ENCODE results near the gene IGLL1.
A peak's percentile ranks its signal among the peaks of the same experiment; 100 is the strongest.
"Not testable (repeated sequence)": the region's sequence is repeated elsewhere in the genome, so short reads cannot be mapped to it uniquely, and the experiment has no call there.

IGLL1 gene

GRCh38 chr22:23564276-23564675 lies 15.8 kb downstream of the IGLL1 start:
- DNase-seq: no peak

- no peak for DNase-seq
Measured at GRCh38 chr22:23563111-23563510, 17.0 kb downstream of the IGLL1 start.

- DNase-seq: no peak
Measured at GRCh38 chr22:23562186-23562585, 17.9 kb downstream of the IGLL1 start.

GRCh38 chr22:23561025-23561510 lies 19.0 kb downstream of the IGLL1 start:
- DNase-seq: not testable (repeated sequence)

GRCh38 chr22:23560215-23560614 lies 19.9 kb downstream of the IGLL1 start:
- not testable (repeated sequence) for DNase-seq

- DNase-seq: no peak
Measured at GRCh38 chr22:23557467-23557866, 22.6 kb downstream of the IGLL1 start.

- no peak for DNase-seq
Measured at GRCh38 chr22:23557036-23557435, 23.1 kb downstream of the IGLL1 start.

GRCh38 chr22:23556026-23556620 lies 24.0 kb downstream of the IGLL1 start:
- no peak for DNase-seq

GRCh38 chr22:23555118-23555517 lies 25.0 kb downstream of the IGLL1 start:
- no peak for DNase-seq

GRCh38 chr22:23553924-23554870 lies 25.9 kb downstream of the IGLL1 start:
- peak in 9 of 51 donors; percentile 10 to 46 (median 20) for DNase-seq

GRCh38 chr22:23553438-23553837 lies 26.7 kb downstream of the IGLL1 start:
- no peak for DNase-seq

- no peak for DNase-seq
Measured at GRCh38 chr22:23552573-23552972, 27.5 kb downstream of the IGLL1 start.

- no peak for DNase-seq
Measured at GRCh38 chr22:23551385-23551784, 28.7 kb downstream of the IGLL1 start.

- DNase-seq: no peak
Measured at GRCh38 chr22:23550049-23550650, 29.9 kb downstream of the IGLL1 start.

GRCh38 chr22:23549198-23549595 lies 30.9 kb downstream of the IGLL1 start:
- DNase-seq: no peak

GRCh38 chr22:23548501-23549197 lies 31.4 kb downstream of the IGLL1 start:
- no peak for DNase-seq

- no peak for DNase-seq
Measured at GRCh38 chr22:23547818-23548500, 32.1 kb downstream of the IGLL1 start.

GRCh38 chr22:23547382-23547781 lies 32.7 kb downstream of the IGLL1 start:
- not testable (repeated sequence) for DNase-seq

GRCh38 chr22:23544852-23545251 lies 35.2 kb downstream of the IGLL1 start:
- DNase-seq: no peak

GRCh38 chr22:23543506-23544000 lies 36.5 kb downstream of the IGLL1 start:
- not testable (repeated sequence) for DNase-seq

GRCh38 chr22:23542933-23543332 lies 37.2 kb downstream of the IGLL1 start:
- no peak for DNase-seq
